ENCODE data around the gene CLCN7. TPM values are rescaled to one million over a fixed set of nuclear protein-coding genes. Genes with fewer than 3 reads are reported as not detected.

Gene CLCN7
- total and polyA plus RNA-seq, 2 of the 8 experiments (the other 6 are each of a cell fraction or from before 2014, with no cell fraction given), result 38.6 to 81.5 TPM

DNA sequence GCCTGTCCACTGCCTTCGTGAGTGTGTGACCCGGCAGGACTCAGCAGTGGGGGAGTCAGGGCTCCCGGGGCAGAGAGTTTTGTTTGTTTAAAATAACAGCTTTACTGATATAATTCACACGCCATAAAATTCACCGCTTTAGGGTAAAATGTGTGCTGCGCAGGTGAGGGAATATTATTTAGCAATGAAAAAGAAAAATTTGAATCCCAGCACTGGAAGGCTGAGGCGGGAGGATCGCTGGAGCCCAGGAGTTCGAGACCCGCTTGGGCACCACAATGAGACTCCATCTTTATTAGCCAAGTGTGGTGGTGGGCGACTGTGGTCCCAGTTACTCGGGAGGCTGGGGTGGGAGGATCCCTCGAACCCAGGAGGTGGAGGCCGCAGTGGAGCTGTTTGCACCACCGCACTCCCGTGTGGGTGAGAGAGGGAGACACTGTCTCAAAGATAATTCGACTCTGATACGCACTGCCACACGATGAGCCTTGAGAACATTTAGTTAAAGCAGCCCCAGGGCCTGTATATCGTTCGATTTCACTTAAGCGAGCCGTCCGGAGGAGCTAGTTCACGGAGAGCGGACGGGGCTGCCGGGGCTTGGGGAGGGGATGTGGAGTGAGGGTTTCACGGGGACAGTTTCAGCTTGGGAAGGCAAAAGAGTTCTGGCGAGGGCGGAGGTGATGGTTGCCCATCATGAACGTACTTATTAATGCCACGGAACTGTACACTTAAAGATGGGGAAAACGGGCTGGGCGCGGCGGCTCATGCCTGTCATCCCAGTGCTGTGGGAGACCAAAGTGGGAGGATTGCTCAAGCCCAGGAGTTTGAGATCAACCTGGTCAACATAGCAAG lies 28.5 kb upstream of the CLCN7 start (continued):
- TF ChIP-seq KDM1A (IDR thresholded peaks at IDR 0.05; ENCODE audit: borderline replicate concordance, low read length) (no peak), SP1 (IDR thresholded peaks at IDR 0.05; ENCODE audit: low read depth, low read length) (no peak)
